GM19455 (cell line): Measurements from ENCODE around the gene TDRD7.
A peak's percentile ranks its signal among the peaks of the same experiment; 100 is the strongest.
"Not testable (repeated sequence)": the region's sequence is repeated elsewhere in the genome, so short reads cannot be mapped to it uniquely, and the experiment has no call there.

ENCODE experiments used
- ATAC-seq: cut with Tn5 transposase; IDR thresholded peaks from one replicate; pipeline ENCODE4 v1.9.1; 2021; ENCODE audit not compliant: unreplicated experiment

The TDRD7 gene

GRCh38 chr9:97475059-97475458, 63.2 kb downstream of the TDRD7 start:
- ATAC-seq = no peak

GRCh38 chr9:97478301-97478981, 66.5 kb downstream of the TDRD7 start:
- no peak for ATAC-seq

DNA sequence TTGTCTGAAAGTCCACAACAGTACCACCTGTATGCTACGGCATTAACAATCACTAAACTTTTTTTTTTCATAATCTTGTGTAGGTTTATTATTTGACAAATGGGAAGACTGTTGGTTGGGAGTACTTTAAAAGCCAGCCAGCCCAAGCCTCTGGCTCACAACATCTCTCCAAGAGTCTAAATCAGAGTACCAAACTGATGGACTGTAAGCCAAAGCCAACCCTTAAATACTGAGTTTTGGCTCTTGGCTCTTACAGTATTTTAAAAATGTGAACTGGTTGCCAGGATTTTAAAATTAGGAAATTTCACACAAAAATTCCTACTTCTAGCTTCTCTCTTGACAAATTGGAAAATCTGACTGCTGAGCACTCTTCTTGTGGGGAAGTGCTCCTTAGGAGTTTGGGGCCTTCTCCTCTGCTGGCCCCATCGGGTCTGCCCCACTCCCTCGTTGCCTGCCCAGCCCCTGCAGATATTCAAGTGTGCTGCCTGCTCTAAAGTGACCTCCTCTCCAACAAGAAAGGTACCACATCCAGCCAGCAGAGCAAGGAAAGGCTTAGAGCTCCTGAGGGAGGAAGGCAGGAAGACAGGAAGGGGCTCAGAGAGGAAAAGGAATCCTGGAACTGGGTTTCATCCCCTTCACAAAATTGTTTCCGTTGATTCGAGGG, 67.7 kb downstream of the TDRD7 start:
- no peak for ATAC-seq

DNA sequence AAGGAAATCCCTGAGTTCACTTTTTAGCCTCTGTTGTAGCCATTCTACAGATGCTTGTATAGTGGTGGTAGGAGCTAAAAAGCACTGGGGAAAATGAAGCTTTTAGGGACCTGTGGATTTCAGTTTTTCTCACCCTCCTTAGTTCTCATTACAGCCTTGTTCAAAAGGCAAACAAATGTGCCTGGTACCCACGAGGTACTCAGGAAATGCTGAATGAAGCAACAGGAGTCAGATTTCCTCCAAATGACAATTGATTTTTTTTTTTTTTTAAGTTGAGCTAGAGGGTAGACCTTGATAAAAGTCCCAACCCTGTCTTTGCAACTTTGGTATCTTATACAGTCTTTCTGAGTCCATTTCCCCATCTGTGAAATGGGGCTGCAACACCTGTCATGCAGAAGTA, 68.3 kb downstream of the TDRD7 start:
- ATAC-seq = no peak

GRCh38 chr9:97480749-97481148, 68.9 kb downstream of the TDRD7 start:
- no peak for ATAC-seq

DNA sequence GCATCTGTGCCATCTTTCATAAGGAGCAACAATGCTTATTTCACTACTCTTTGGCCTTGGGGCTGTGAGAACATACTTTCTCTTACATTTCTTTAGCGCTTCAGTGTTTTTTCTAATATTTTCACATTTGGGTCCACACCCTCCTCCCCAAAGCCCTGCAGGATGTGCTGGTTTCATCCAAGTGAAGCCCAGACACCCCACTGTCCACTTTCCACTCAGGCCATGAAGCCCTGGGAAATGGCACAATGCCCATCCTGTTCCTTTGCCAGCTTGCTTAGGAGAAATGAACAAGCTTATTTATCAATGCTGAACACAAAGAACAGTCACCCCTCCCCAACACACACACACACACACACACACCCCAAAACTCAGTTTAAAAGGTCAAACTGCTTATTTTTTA, 72.2 kb downstream of the TDRD7 start:
- ATAC-seq = no peak

DNA sequence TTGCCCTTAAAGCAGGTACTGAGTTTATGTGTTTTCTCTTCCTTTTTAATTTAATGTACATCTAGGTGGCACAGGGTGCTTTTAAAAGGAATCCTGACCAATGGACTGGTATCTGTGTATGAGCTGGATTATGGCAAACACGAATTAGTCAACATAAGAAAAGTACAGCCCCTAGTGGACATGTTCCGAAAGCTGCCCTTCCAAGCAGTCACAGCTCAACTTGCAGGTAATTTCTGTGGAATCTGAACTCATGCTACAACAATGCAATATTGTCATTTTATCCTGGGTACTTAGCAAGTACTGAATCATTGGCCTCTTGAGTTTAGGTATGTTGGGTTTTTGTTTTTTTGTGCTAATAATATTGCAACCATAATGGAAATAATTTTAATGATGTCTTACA, 75.2 kb downstream of the TDRD7 start:
- no peak for ATAC-seq

- no peak for ATAC-seq
Observed at GRCh38 chr9:97487861-97488260, 76.0 kb downstream of the TDRD7 start.

GRCh38 chr9:97491216-97491999, 79.5 kb downstream of the TDRD7 start:
- no peak for ATAC-seq

- ATAC-seq = not testable (repeated sequence)
Observed at GRCh38 chr9:97497558-97498375, 85.9 kb downstream of the TDRD7 start.

DNA sequence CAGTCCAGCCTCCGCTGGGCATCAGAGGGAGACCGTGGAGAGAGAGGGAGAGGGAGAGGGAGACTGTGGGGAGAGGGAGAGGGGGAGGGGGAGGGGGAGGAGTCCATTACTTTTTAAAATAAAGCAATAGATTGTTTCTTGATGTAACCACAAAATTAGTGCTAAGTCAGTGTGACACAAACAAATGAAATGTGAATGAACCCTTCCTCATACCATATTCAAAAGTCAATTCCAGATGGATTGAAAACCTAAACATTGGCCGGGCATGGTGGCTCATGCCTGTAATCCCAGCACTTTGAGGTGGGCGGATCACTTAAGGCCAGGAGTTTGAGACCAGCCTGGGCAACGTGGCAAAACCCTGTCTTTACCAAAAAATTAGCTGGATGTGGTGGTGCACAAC, 87.0 kb downstream of the TDRD7 start:
- not testable (repeated sequence) for ATAC-seq

GRCh38 chr9:97500263-97500662, 88.4 kb downstream of the TDRD7 start:
- ATAC-seq = no peak

DNA sequence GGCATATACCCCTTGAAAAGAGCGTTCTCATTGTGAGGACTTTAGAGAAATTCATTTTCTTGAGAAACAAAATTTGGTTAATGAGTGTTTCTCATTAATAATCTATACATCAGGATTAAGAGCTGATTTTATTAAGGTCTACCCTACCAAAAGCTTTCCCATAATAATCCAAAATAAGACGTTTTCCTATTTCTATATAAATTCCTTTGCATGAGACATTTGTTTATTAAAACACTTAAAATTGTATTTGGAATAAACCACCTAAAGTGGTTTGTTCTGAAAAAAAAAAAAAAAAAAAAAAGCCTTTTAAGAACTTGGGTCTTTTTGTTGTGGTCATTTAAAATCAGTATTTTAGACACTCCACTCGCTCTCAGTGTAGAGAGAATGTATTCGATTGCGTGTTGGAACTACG, 88.9 kb downstream of the TDRD7 start:
- ATAC-seq = no peak

GRCh38 chr9:97501177-97501971, 89.5 kb downstream of the TDRD7 start, which contains the start of gene TMOD1:
Gene TMOD1 (plus strand): TSS chr9:97501666. CDS start chr9:97524189, 22,523 bp downstream.
- ATAC-seq = peak; percentile 66

DNA sequence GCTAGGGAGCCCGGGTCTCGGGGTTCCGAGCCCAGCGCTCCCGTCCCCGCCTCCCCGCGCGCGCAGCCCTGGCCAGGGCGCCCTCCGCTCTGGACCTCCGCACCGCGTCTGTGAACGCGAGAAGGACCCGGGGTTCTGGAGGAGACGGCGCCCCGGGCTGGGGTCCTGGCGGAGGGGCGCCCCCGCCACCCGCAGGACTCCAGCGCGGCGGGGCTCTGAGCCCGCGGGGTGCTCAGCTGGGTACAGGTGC, 90.0 kb downstream of the TDRD7 start:
- peak; percentile 37 for ATAC-seq

GRCh38 chr9:97502222-97502983, 90.5 kb downstream of the TDRD7 start:
- peak; percentile 28 for ATAC-seq

GRCh38 chr9:97502984-97503861, 91.3 kb downstream of the TDRD7 start:
- no peak for ATAC-seq

DNA sequence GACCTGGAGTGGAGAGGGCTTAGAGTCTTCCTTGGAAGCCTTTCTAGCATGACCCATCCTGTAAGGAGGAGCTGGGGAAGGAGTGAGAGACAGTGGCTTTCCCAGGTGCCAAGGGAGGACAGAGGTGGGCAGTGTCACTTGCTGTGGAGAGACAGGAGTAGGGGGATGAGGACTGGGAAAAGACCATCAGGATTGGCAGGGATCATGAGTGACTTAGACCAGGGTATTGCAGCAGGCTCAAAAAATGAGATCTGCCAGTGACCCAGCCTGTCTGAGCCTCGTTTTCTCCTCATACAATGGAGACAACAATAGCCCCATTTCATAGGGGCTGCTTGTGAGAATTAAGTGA, 91.9 kb downstream of the TDRD7 start:
- ATAC-seq = no peak
